Peyer's patch (tissue), 4 donors: ENCODE results near the gene TRIP10.

ENCODE experiments used
- POLR2A ChIP-seq, 2 donors: fragments of 450-650 bp; IDR thresholded peaks; one replicate each; pipeline ENCODE4 v1.5.1; 2017; ENCODE audit warnings: antibody characterized with exemption in 2 of 2, mild to moderate bottlenecking in 2 of 2, moderate library complexity in 2 of 2
- TF ChIP-seq, protein P1 (sequence below), 6 experiments: fragments of 450-650 bp in 4 of 6; fragments of 200-600 bp in 2 of 6; sonication (generic) in 1 of 6; IDR thresholded peaks; one replicate each; pipeline ENCODE4 v1.5.1; 2017 to 2019; ENCODE audit warnings: antibody characterized with exemption in 6 of 6, mild to moderate bottlenecking in 3 of 6, moderate library complexity in 1 of 6

DNA sequence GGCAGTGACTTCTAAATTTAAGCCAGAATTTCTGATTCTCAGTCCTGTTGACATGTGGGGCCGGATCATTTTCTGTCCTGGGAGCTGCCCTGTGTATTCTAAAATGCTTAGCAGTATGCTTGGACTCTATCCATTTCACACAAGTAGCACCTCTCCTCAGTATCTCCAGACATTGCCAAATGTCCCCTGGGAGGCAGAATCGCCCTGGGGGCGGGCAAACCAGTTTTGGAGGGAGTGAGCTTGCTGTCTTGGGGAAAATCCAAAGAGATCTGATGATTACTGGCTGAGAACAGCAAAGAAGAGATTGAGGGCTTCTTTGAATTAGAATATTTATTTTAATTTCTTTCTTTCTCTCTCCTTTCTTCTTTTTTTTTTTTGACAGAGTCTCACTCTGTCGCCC is 49.4 kb downstream of the TRIP10 start:
- TF ChIP-seq, protein P1, sequence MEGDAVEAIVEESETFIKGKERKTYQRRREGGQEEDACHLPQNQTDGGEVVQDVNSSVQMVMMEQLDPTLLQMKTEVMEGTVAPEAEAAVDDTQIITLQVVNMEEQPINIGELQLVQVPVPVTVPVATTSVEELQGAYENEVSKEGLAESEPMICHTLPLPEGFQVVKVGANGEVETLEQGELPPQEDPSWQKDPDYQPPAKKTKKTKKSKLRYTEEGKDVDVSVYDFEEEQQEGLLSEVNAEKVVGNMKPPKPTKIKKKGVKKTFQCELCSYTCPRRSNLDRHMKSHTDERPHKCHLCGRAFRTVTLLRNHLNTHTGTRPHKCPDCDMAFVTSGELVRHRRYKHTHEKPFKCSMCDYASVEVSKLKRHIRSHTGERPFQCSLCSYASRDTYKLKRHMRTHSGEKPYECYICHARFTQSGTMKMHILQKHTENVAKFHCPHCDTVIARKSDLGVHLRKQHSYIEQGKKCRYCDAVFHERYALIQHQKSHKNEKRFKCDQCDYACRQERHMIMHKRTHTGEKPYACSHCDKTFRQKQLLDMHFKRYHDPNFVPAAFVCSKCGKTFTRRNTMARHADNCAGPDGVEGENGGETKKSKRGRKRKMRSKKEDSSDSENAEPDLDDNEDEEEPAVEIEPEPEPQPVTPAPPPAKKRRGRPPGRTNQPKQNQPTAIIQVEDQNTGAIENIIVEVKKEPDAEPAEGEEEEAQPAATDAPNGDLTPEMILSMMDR (IDR thresholded peaks at IDR 0.05) = no peak
- TF ChIP-seq POLR2A (IDR thresholded peaks at IDR 0.05) = no peak
